Transverse colon (tissue), 4 donors: ENCODE data around the gene OGFRL1.

ENCODE experiments used
- CTCF ChIP-seq, 5 experiments: fragments of 200-600 bp in 3 of 5; fragments of 450-650 bp in 2 of 5; sonication (generic) in 3 of 5; IDR thresholded peaks; 1 replicate in 2 of 5; 2 replicates in 3 of 5; pipeline ENCODE4 v1.5.1; 2016 to 2017; ENCODE audit warnings: antibody characterized with exemption in 5 of 5, inconsistent platforms in 3 of 5, mild to moderate bottlenecking in 2 of 5, moderate library complexity in 1 of 5
- EP300 ChIP-seq: sonication (generic); formaldehyde crosslinking; IDR thresholded peaks from one replicate; pipeline ENCODE4 v1.6.1; 2017; ENCODE audit warnings: antibody characterized with exemption, low read depth
- POLR2A ChIP-seq: fragments of 450-650 bp; IDR thresholded peaks from one replicate; pipeline ENCODE4 v1.6.1; 2016; ENCODE audit warnings: antibody characterized with exemption, mild to moderate bottlenecking, moderate library complexity
- POLR2AphosphoS5 ChIP-seq, 3 donors: sonication (generic); formaldehyde crosslinking; IDR thresholded peaks; one replicate each; pipeline ENCODE4 v1.6.1; 2016; ENCODE audit warnings: antibody characterized with exemption in 3 of 3

GRCh38 chr6:71321314-71321713 lies 32.7 kb downstream of the OGFRL1 start:
- TF ChIP-seq POLR2AphosphoS5 (IDR thresholded peaks at IDR 0.05) (no peak), CTCF (IDR thresholded peaks at IDR 0.05) (no peak), POLR2A (no peak), EP300 (no peak)
